ENCODE data around the gene RNF135.
"Not testable (repeated sequence)": the region's sequence is repeated elsewhere in the genome, so short reads cannot be mapped to it uniquely, and the experiment has no call there.

The RNF135 gene

DNA sequence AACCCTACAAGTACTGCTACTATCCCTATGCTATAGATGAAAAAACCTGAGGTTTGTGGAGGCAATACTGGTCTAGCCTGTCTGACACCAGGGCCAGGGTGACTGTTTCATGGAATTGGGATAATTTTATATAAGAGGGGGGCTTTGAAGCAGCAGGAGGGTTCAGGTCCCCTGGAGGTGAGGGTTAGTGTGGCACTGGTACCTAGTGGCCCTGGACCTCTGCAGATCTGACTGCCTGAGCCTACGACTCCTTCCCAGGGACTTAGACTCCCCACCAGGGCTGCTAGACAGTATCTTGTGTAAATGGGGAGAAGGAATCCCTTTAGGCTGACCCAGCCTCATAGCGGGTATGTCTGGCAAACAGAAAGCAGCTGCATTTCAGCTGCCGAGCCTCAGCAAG, 42.3 kb upstream of the RNF135 start:
- TF ChIP-seq, protein P1, sequence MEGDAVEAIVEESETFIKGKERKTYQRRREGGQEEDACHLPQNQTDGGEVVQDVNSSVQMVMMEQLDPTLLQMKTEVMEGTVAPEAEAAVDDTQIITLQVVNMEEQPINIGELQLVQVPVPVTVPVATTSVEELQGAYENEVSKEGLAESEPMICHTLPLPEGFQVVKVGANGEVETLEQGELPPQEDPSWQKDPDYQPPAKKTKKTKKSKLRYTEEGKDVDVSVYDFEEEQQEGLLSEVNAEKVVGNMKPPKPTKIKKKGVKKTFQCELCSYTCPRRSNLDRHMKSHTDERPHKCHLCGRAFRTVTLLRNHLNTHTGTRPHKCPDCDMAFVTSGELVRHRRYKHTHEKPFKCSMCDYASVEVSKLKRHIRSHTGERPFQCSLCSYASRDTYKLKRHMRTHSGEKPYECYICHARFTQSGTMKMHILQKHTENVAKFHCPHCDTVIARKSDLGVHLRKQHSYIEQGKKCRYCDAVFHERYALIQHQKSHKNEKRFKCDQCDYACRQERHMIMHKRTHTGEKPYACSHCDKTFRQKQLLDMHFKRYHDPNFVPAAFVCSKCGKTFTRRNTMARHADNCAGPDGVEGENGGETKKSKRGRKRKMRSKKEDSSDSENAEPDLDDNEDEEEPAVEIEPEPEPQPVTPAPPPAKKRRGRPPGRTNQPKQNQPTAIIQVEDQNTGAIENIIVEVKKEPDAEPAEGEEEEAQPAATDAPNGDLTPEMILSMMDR (conservative IDR thresholded peaks at IDR 0.05), result no peak

DNA sequence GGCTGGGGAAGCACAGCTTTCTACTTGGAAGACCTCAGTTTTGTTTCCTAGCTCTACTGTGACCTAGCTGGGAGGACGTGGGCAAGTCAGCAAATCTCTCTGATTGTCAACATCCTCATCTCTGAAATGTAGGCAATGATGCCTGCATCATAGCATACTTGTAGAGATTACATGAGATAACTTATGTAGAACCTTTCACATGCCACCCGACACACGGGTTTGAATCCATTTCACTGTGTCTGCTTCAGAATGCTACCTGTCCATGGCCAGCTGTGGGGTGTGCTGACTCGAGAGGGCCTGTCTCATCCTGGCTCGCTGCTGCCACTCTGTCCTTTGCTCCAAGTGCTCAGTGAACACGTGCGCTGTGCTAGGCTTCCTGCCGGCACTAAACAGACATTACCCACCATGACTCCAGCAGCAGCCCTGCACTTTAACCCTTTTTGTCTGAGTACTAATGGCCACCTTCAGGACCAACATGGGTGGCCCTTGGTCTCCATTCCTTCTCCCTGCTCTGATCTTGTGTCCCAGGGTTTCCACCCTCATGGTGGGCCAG, 41.7 kb upstream of the RNF135 start:
- TF ChIP-seq, protein P1 (conservative IDR thresholded peaks at IDR 0.05), result no peak
- H3K27ac ChIP-seq, result no peak overlapping the region

More for the DNA sequence above, 42.3 kb upstream of the RNF135 start:
- no peak overlapping the region for H3K27ac ChIP-seq

DNA sequence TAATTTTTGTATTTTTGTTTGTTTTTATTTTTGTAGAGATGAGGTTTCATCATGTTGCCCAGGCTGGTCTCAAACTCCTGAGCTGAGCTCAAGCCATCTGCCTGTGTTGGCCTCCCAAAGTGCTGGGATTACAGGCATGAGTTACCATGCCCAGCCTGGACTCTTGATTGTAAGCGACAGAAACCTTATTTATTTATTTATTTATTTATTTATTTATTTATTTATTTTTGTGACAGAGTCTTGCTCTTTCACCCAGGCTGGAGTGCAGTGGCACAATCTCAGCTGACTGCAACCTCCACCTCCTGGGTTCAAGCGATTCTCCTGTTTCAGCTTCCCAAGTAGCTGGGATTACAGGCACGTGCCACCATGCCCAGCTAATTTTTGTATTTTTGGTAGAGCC, 41.0 kb upstream of the RNF135 start:
- H3K27ac ChIP-seq, result not testable (repeated sequence)

DNA sequence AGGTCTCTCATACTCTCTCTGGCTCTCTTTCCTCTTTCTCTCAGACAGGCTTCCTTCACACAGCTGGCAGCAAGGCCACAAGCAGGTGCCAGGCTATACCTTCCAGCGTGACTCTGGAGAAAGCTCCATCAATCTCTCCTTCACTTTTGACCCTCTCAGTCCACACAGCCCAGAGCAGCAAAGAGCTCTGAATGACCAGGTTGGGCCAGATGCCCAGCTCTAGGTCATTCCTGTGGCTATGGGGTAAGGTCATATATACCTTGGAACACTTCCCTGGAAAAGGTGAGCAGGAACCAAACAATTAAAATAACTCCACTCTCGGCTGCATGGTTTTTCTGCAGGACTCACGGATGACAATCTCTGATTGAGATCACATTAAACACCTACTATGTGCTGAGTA, 40.3 kb upstream of the RNF135 start:
- TF ChIP-seq, protein P1 (conservative IDR thresholded peaks at IDR 0.05), result no peak
- no peak overlapping the region for H3K27ac ChIP-seq

DNA sequence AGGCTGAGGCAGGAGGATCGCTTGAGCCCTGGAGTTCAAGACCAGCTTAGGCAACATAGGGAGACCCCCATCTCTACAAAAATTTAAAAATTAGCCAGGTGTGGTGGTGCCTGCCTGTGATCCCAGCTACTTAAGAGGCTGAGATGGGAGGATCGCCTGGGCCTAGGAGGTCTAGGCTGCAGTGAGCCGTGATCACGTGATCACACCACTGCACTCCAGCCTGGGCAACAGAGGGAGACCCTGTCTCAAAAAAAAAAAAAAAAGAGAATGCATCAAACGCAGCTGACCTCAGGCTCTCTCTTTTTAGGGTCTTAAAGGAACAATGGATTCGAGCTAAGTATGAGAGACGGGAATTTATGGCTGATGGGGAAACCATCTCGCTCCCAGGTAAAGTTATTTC, 39.3 kb upstream of the RNF135 start:
- not testable (repeated sequence) for H3K27ac ChIP-seq

DNA sequence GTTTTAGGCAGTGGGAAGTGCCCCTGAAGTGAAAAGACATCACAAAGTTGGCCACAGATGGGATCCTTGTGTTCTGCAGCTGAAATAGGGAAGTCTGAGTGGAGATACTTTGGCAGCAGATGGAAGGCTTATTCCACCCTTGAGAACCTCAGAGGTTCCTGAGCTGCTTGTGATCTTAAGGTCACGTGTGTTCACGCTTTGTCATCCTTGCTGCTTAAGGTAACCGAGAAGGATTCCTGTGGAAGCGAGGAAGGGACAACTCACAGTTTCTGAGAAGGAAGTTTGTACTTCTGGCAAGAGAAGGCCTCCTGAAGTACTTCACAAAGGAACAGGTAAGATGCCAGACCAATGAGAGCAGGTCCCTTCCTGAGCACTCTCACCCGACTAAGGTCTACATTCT, 36.9 kb upstream of the RNF135 start:
- no peak overlapping the region for H3K27ac ChIP-seq
- TF ChIP-seq, protein P1 (conservative IDR thresholded peaks at IDR 0.05), result no peak

DNA sequence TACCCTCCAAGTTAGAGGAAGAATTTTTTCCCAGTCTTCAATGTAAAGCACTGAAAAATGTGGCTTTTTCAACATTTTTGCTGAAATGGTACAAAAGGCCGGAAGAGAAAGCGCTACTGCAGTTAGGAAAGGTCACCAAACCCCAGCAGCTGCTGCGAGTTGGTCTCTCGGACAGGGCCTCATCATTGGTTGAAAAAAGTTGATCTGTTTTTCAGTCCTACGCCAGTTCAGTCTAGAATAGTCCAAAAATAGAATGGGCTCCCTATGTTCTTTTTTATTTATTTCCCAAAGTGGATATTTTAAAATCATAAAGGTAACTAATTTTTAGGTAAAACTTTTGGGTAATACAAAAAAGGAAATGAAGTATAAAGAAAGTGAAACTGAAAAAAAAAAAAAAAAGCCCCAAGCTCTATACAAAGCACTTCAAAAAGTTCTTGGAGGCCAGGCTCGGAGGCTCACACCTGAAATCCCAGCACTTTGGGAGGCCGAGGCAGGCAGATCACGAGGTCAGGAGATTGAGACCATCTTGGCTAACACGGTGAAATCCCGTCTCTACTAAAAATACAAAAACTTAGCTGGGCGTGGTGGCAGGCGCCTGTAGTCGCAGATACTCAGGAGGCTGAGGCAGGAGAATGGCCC, 31.7 kb upstream of the RNF135 start:
- TF ChIP-seq, protein P1 (conservative IDR thresholded peaks at IDR 0.05), result no peak
- no peak overlapping the region for H3K27ac ChIP-seq

DNA sequence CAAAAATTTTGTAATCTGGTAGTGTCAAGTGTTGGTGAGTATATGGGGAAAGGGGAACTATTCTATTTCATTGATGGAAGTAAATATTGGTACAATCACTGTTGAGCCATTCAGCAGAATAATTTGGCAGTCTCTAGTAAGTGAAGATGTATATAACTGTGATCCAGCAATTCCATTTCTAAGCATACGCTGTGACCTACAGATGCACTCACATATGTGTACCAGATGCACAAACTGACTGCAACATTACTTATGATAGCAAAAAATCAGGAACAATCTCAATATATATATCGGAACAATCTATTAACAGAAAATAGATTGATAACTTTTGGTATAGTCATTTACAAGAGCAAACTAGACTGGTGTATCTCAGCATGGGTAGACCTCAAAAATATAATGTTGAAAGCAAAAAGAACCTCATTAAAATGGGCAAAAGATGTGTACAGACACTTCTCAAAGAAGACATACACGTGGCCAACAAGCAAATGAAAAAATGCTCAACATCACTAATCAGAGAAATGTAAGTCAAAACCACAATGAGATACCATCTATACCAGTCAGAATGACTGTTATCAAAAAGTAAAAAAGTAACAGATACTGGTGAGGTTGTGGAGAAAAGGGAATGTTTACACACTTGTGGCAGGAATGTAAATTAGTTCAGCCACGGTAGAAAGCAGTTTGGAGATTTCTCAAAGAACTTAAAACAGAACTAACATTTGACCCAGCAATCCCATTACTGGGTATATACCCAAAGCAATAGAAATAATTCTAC, 28.3 kb upstream of the RNF135 start:
- H3K27ac ChIP-seq, result no peak overlapping the region
- TF ChIP-seq, protein P1 (conservative IDR thresholded peaks at IDR 0.05), result no peak
